HG03095 (cell line): Measurements from ENCODE around the gene RNF214.
"Not testable (repeated sequence)": the region's sequence is repeated elsewhere in the genome, so short reads cannot be mapped to it uniquely, and the experiment has no call there.

Source experiments
- ATAC-seq: cut with Tn5 transposase; IDR thresholded peaks from one replicate; pipeline ENCODE4 v1.9.1; 2021; ENCODE audit warnings: moderate library complexity; ENCODE audit not compliant: unreplicated experiment

RNF214 gene

GRCh38 chr11:117313091-117313490, 80.6 kb downstream of the RNF214 start:
- no peak for ATAC-seq

- ATAC-seq, result no peak
These were observed 81.6 kb downstream of the RNF214 start for GRCh38 chr11:117313828-117314768.

GRCh38 chr11:117314840-117315239, 82.4 kb downstream of the RNF214 start:
- no peak for ATAC-seq

- no peak for ATAC-seq
These were observed 83.1 kb downstream of the RNF214 start for GRCh38 chr11:117315285-117316196.

GRCh38 chr11:117316197-117316961, 83.9 kb downstream of the RNF214 start, which contains the start of gene BACE1:
Gene BACE1 (minus strand): TSS chr11:117316256. CDS start chr11:117315795, 461 bp downstream.
- no peak for ATAC-seq

GRCh38 chr11:117318738-117319137, 86.3 kb downstream of the RNF214 start:
- ATAC-seq, result no peak

- ATAC-seq, result no peak
These were observed 86.9 kb downstream of the RNF214 start for GRCh38 chr11:117319214-117319840.

- not testable (repeated sequence) for ATAC-seq
These were observed 94.7 kb downstream of the RNF214 start for GRCh38 chr11:117327255-117327566.

GRCh38 chr11:117327567-117328374, 95.3 kb downstream of the RNF214 start, which contains the start of gene CEP164:
Gene CEP164 (plus strand): TSS chr11:117327854. CDS start chr11:117338587, 10,733 bp downstream.
- ATAC-seq, result peak; percentile 94

GRCh38 chr11:117328375-117329010, 96.0 kb downstream of the RNF214 start:
- no peak for ATAC-seq

GRCh38 chr11:117332843-117333242, 100.4 kb downstream of the RNF214 start:
- ATAC-seq, result no peak

- no peak for ATAC-seq
These were observed 101.4 kb downstream of the RNF214 start for GRCh38 chr11:117333917-117334316.

GRCh38 chr11:117334896-117335295, 102.4 kb downstream of the RNF214 start:
- no peak for ATAC-seq

- ATAC-seq, result no peak
These were observed 102.9 kb downstream of the RNF214 start for GRCh38 chr11:117335399-117335798.
